ENCODE data around the gene HPSE. TPM values are rescaled to one million over a fixed set of nuclear protein-coding genes. Genes with fewer than 3 reads are reported as not detected.
"Not testable (repeated sequence)": the region's sequence is repeated elsewhere in the genome, so short reads cannot be mapped to it uniquely, and the experiment has no call there.

HPSE gene
- polyA plus RNA-seq, 4 donors, result 0.94 to 1.5 (median 1.1) TPM

GRCh38 chr4:83285055-83285407 is 49.6 kb downstream of the HPSE start:
- peak in 2 of 4 donors; percentile 20 to 31 for DNase-seq (ENCODE audit: low read depth in 4 of 4, low spot score in 3 of 4)

GRCh38 chr4:83284193-83285054 is 50.2 kb downstream of the HPSE start, which contains the start of gene COQ2:
Gene COQ2 (minus strand): TSS chr4:83284798. CDS start chr4:83284764, 34 bp downstream.
- DNase-seq (ENCODE audit: low read depth in 4 of 4, low spot score in 3 of 4), result peak; percentile 84 to 90 (median 88)

GRCh38 chr4:83283181-83283580 is 51.5 kb downstream of the HPSE start:
- DNase-seq (ENCODE audit: low read depth in 4 of 4, low spot score in 3 of 4), result no peak

GRCh38 chr4:83282049-83282535 is 52.6 kb downstream of the HPSE start:
- DNase-seq (ENCODE audit: low read depth in 4 of 4, low spot score in 3 of 4), result peak in 2 of 4 donors; percentile 35 to 48

GRCh38 chr4:83281307-83281706 is 53.3 kb downstream of the HPSE start:
- no peak for DNase-seq (ENCODE audit: low read depth in 4 of 4, low spot score in 3 of 4)

- no peak for DNase-seq (ENCODE audit: low read depth in 4 of 4, low spot score in 3 of 4)
Observed at GRCh38 chr4:83276299-83277040, 58.2 kb downstream of the HPSE start.

- DNase-seq (ENCODE audit: low read depth in 4 of 4, low spot score in 3 of 4), result not testable (repeated sequence)
Observed at GRCh38 chr4:83273926-83274325, 60.7 kb downstream of the HPSE start.

- DNase-seq (ENCODE audit: low read depth in 4 of 4, low spot score in 3 of 4), result no peak
Observed at GRCh38 chr4:83272900-83273299, 61.7 kb downstream of the HPSE start.

- no peak for DNase-seq (ENCODE audit: low read depth in 4 of 4, low spot score in 3 of 4)
Observed at GRCh38 chr4:83269256-83269655, 65.4 kb downstream of the HPSE start.

GRCh38 chr4:83268491-83268890 is 66.2 kb downstream of the HPSE start:
- no peak for DNase-seq (ENCODE audit: low read depth in 4 of 4, low spot score in 3 of 4)

- DNase-seq (ENCODE audit: low read depth in 4 of 4, low spot score in 3 of 4), result no peak
Observed at GRCh38 chr4:83267830-83268475, 66.7 kb downstream of the HPSE start.

- no peak for DNase-seq (ENCODE audit: low read depth in 4 of 4, low spot score in 3 of 4)
Observed at GRCh38 chr4:83267121-83267829, 67.4 kb downstream of the HPSE start.

- no peak for DNase-seq (ENCODE audit: low read depth in 4 of 4, low spot score in 3 of 4)
Observed at GRCh38 chr4:83266689-83267088, 68.0 kb downstream of the HPSE start.

GRCh38 chr4:83263106-83263505 is 71.5 kb downstream of the HPSE start:
- no peak for DNase-seq (ENCODE audit: low read depth in 4 of 4, low spot score in 3 of 4)

GRCh38 chr4:83262682-83263081 is 72.0 kb downstream of the HPSE start:
- no peak for DNase-seq (ENCODE audit: low read depth in 4 of 4, low spot score in 3 of 4)

GRCh38 chr4:83261307-83261706 is 73.3 kb downstream of the HPSE start:
- no peak for DNase-seq (ENCODE audit: low read depth in 4 of 4, low spot score in 3 of 4)

GRCh38 chr4:83259586-83259985 is 75.1 kb downstream of the HPSE start:
- DNase-seq (ENCODE audit: low read depth in 4 of 4, low spot score in 3 of 4), result no peak

GRCh38 chr4:83258461-83258860 is 76.2 kb downstream of the HPSE start:
- no peak for DNase-seq (ENCODE audit: low read depth in 4 of 4, low spot score in 3 of 4)

GRCh38 chr4:83257811-83258210 is 76.8 kb downstream of the HPSE start:
- no peak for DNase-seq (ENCODE audit: low read depth in 4 of 4, low spot score in 3 of 4)

- peak in 2 of 4 donors; percentile 29 to 54 for DNase-seq (ENCODE audit: low read depth in 4 of 4, low spot score in 3 of 4)
Observed at GRCh38 chr4:83255584-83255983, 79.1 kb downstream of the HPSE start.

Measured in right renal pelvis (tissue), 4 donors.